H1 (cell line): ENCODE measurements around the gene TUNAR.

Experiments
- CEBPB ChIP-seq: IDR thresholded peaks from 2 replicates; pipeline ENCODE4 v1.6.1; 2012; ENCODE audit warnings: low read depth, low read length
- NRF1 ChIP-seq: IDR thresholded peaks from 2 replicates; pipeline ENCODE4 v1.6.1; 2011; ENCODE audit warnings: mild to moderate bottlenecking, low read depth, low read length, improper control_type of control experiment
- ZNF274 ChIP-seq: IDR thresholded peaks from 2 replicates; pipeline ENCODE4 v1.7.0; 2012; ENCODE audit warnings: low read length, borderline replicate concordance; ENCODE audit errors: extremely low read depth
- TF ChIP-seq, protein P1 (sequence below), 3 experiments: IDR thresholded peaks; 1 replicate in 2 of 3; 2 replicates in 1 of 3; pipeline versions ENCODE4 v1.5.1 to v1.6.1; 2011; ENCODE audit warnings: low read length in 3 of 3, mild to moderate bottlenecking in 3 of 3, inconsistent platforms in 2 of 3, low read depth in 1 of 3, moderate library complexity in 1 of 3; ENCODE audit not compliant: insufficient read depth in 1 of 3; ENCODE audit errors: control extremely low read depth in 1 of 3

DNA sequence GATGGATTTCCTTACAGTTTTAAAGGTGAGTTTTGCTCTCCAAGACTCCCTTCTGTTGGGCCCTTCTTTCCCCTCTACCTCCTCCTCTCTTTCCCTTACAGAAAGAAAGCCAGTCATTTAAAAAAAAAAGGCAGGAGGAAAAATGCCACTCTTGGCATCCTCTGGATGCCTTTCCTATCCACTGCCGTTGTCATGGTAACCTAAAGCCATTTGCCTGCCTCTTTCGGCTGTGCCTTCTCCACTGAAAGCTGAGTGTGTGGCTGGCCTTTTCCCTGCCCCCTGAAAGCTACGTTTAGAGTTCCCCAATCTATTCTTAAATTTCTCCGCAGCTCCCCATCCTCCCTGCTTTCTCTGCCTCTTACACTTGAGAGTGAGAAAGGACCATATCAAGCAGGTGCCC is 67.1 kb downstream of the TUNAR start:
- TF ChIP-seq CEBPB (no peak), NRF1 (no peak), ZNF274 (no peak)
- TF ChIP-seq, protein P1, sequence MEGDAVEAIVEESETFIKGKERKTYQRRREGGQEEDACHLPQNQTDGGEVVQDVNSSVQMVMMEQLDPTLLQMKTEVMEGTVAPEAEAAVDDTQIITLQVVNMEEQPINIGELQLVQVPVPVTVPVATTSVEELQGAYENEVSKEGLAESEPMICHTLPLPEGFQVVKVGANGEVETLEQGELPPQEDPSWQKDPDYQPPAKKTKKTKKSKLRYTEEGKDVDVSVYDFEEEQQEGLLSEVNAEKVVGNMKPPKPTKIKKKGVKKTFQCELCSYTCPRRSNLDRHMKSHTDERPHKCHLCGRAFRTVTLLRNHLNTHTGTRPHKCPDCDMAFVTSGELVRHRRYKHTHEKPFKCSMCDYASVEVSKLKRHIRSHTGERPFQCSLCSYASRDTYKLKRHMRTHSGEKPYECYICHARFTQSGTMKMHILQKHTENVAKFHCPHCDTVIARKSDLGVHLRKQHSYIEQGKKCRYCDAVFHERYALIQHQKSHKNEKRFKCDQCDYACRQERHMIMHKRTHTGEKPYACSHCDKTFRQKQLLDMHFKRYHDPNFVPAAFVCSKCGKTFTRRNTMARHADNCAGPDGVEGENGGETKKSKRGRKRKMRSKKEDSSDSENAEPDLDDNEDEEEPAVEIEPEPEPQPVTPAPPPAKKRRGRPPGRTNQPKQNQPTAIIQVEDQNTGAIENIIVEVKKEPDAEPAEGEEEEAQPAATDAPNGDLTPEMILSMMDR (IDR thresholded peaks at IDR 0.05; ENCODE audit: control extremely low read depth in 1 of 3, insufficient read depth in 1 of 3, low read depth in 1 of 3, low read length in 3 of 3), result no peak
